Uterus (tissue), 4 donors: ENCODE data around the gene ZRANB3. TPM values are rescaled to one million over a fixed set of nuclear protein-coding genes. Genes with fewer than 3 reads are reported as not detected.

ENCODE experiments used
- DNase-seq, 2 donors: peaks; one replicate each; pipeline ENCODE4 v3.0.0-alpha.2; 2019 to 2020
- H3K27ac ChIP-seq, 2 donors: fragments of 200-600 bp; sonication (generic); 1 replicate in 1 of 2; 2 replicates in 1 of 2; pipeline ENCODE4 v1.5.1; 2016 to 2018
- H3K27me3 ChIP-seq, 2 donors: fragments of 200-600 bp; sonication (generic); one replicate each; pipeline ENCODE4 v1.5.1; 2018 to 2019; ENCODE audit warnings: control low read depth in 1 of 2
- H3K36me3 ChIP-seq, 2 donors: fragments of 200-600 bp; sonication (generic); one replicate each; pipeline ENCODE4 v1.5.1; 2019; ENCODE audit warnings: control low read depth in 1 of 2
- H3K4me1 ChIP-seq, 2 donors: fragments of 200-600 bp; sonication (generic); one replicate each; pipeline ENCODE4 v1.5.1; 2018 to 2019; ENCODE audit warnings: control low read depth in 1 of 2
- H3K4me3 ChIP-seq, 2 donors: fragments of 200-600 bp; sonication (generic); 1 replicate in 1 of 2; 2 replicates in 1 of 2; pipeline ENCODE4 v1.5.1; 2018 to 2019; ENCODE audit warnings: mild to moderate bottlenecking in 1 of 2
- H3K9me3 ChIP-seq, 2 donors: fragments of 200-600 bp; sonication (generic); one replicate each; pipeline ENCODE4 v1.5.1; 2019; ENCODE audit warnings: control low read depth in 1 of 2
- POLR2A ChIP-seq, 2 donors: fragments of 450-650 bp; IDR thresholded peaks; one replicate each; pipeline ENCODE4 v1.6.1; 2016; ENCODE audit warnings: antibody characterized with exemption in 2 of 2, mild to moderate bottlenecking in 1 of 2, moderate library complexity in 1 of 2
- intact Hi-C: fragments of 100-400 bp; cut with DNase I; formaldehyde crosslinking; loops from one replicate; pipeline ENCODE4 v1.15.1; 2023; ENCODE audit warnings: low total_unique reads
- total RNA-seq, 4 donors: library from RNA; depleted of rRNA in 3 of 4; stranded (reverse); fragments of >200 nt in 3 of 4; gene quantifications; one replicate each; pipeline versions ENCODE4 v1.1.0 to v1.2.4, GENCODE V29; 2014 to 2023
- TF ChIP-seq, protein P1 (sequence below), 4 experiments: fragments of 200-600 bp in 2 of 4; fragments of 450-650 bp in 2 of 4; sonication (generic) in 2 of 4; IDR thresholded peaks; one replicate each; pipeline ENCODE4 v1.5.1; 2016 to 2019; ENCODE audit warnings: antibody characterized with exemption in 4 of 4, mild to moderate bottlenecking in 2 of 4, moderate library complexity in 1 of 4
- donor health status: DM: yes; HTN: yes; CAD: no.

Gene ZRANB3
- total RNA-seq, result 10 to 100 TPM in 1 of 4 donors, 1 to 10 TPM in 3; 1.8 to 24.3 (median 5.5) TPM

DNA sequence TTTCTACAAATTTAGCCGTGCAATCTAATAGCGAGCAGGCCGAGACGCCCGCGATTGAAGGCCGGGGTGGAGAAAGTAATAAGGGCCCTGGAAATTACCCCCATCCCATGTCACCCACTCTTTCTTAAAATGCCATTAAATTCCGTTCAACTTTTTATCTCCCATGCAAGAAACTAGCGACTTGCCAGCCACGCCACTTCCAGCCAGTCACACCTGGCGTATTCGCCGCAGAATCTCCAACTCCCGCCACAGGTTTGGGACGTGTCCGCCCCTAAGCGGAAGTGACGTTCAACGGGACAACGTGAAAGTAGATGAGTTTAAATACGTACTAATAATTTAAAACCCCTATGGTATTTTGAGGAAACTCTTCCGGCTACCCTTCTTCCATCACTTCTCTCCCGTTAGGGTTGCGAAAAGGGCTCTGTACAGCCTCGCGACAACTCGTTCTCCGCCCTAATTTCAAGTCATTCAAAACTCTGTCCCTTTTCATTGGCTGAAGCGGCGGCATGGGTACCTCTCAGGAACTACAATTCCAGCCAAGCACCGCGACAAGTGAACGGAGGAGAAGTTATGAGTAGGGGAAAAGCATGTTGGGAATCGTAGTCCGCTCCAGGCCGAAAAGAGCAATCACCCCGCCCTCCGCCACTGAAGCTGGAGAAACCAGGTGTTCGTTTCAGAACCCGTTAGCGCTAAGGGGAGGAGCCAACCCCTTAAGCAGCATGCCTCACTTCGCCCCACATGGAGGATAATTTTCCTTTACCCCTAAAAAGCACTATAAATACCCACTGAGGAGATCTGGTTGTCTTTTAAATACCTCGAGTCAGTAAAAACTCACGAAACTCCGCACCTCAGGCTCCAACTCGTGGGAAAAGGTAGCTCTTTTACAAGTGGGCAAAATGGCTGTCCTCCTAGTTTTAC, at the start of gene ZRANB3:
Gene ZRANB3, minus strand, starts transcription at position 906 of the 918 bp plus-strand sequence.
- Histone ChIP-seq H3K36me3 (no peaks in the 10 kb centered on the region), H3K27ac (peak within 1 kb of the TSS; percentile 97), H3K27me3 (no peaks in the 10 kb centered on the region), H3K9me3 (no peaks in the 10 kb centered on the region), H3K4me1 (peaks cover 0 to 3% of the 10 kb centered on the region in 2 donors), H3K4me3 (peak within 1 kb of the TSS; percentile 58 to 93)
- no peak for TF ChIP-seq POLR2A (IDR thresholded peaks at IDR 0.05)
- TF ChIP-seq, protein P1, sequence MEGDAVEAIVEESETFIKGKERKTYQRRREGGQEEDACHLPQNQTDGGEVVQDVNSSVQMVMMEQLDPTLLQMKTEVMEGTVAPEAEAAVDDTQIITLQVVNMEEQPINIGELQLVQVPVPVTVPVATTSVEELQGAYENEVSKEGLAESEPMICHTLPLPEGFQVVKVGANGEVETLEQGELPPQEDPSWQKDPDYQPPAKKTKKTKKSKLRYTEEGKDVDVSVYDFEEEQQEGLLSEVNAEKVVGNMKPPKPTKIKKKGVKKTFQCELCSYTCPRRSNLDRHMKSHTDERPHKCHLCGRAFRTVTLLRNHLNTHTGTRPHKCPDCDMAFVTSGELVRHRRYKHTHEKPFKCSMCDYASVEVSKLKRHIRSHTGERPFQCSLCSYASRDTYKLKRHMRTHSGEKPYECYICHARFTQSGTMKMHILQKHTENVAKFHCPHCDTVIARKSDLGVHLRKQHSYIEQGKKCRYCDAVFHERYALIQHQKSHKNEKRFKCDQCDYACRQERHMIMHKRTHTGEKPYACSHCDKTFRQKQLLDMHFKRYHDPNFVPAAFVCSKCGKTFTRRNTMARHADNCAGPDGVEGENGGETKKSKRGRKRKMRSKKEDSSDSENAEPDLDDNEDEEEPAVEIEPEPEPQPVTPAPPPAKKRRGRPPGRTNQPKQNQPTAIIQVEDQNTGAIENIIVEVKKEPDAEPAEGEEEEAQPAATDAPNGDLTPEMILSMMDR (IDR thresholded peaks at IDR 0.05), result peak in 1 of 4 experiments; percentile 4
- peak; percentile 92 to 96 for DNase-seq
- intact Hi-C loops, result no loop called here

DNA sequence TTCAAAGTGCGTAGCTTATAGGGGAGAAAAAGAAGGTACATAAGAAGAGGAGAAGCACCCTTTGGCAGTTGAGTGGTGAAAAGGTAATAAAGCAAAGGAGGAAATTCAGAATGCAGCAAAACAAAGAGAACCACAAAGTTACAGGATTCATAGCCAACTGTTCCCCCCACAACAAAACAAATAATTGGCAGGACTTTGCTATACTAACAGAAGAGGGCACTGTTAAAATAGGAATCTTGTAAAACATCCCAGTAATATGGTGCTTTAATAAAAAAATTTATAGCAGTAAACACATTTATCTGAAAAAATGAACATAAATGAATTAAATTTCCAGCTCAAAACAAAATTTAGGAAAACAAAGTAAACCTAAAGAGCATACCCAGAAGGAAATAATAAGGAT, 42.6 kb upstream of the ZRANB3 start:
- no peaks in the 10 kb centered on the region for H3K4me1 ChIP-seq
- TF ChIP-seq, protein P1 (IDR thresholded peaks at IDR 0.05), result no peak
- no peak for TF ChIP-seq POLR2A (IDR thresholded peaks at IDR 0.05)
- no peaks in the 10 kb centered on the region for H3K36me3 ChIP-seq

DNA sequence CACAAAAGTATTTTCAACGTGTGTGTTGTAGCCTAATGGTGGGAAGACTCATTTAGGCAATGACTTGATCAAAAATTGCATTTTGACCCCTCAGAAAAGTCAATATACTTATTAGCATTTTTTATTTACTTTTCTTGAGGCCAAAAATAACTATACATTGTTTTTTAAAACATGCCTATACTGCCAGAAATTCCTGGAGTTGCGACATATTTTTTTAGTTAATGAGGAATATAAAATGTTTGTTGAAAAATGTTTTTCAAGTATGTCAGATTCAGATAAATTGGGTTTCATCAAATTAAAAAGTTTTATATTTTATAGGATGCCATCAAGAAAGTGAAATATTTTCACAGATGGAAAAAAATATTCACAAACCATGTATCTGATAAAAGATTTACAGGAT, 39.9 kb upstream of the ZRANB3 start:
- intact Hi-C loops, result no loop called here
- DNase-seq, result no peak

More for the DNA sequence above, 42.6 kb upstream of the ZRANB3 start:
- Histone ChIP-seq H3K27ac (no peak overlapping the region), H3K4me3 (no peak overlapping the region), H3K27me3 (no peaks in the 10 kb centered on the region), H3K9me3 (no peaks in the 10 kb centered on the region)
- intact Hi-C loops, result no loop called here
- DNase-seq, result no peak

DNA sequence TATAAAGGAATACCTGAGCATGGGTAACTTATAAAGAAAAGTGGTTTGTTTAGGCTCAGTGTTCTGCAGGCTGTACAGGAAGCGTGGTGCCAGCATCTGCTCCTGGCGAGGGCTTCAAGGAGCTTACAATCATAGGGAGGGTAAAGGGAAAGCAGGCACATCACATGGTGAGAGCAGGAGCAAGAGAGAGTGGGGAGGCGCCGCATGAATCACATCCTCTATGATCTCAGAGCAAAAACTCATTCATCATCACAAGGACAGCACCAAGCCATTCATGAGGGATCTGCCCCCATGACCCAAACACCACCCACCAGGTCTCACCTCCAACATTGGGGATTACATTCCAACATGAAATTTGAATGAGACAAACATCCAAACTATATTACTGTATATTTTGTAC, 32.8 kb upstream of the ZRANB3 start:
- intact Hi-C loops, result no loop called here
- Histone ChIP-seq H3K4me1 (no peaks in the 10 kb centered on the region), H3K4me3 (no peak overlapping the region), H3K27ac (no peak overlapping the region), H3K9me3 (no peaks in the 10 kb centered on the region), H3K36me3 (no peaks in the 10 kb centered on the region), H3K27me3 (no peaks in the 10 kb centered on the region)
- TF ChIP-seq POLR2A (IDR thresholded peaks at IDR 0.05), result no peak
- TF ChIP-seq, protein P1 (IDR thresholded peaks at IDR 0.05), result no peak
- no peak for DNase-seq

More for the DNA sequence above, 39.9 kb upstream of the ZRANB3 start:
- Histone ChIP-seq H3K9me3 (no peaks in the 10 kb centered on the region), H3K4me3 (no peak overlapping the region), H3K36me3 (no peaks in the 10 kb centered on the region), H3K4me1 (no peaks in the 10 kb centered on the region), H3K27ac (no peak overlapping the region), H3K27me3 (no peaks in the 10 kb centered on the region)
- TF ChIP-seq POLR2A (IDR thresholded peaks at IDR 0.05), result no peak

DNA sequence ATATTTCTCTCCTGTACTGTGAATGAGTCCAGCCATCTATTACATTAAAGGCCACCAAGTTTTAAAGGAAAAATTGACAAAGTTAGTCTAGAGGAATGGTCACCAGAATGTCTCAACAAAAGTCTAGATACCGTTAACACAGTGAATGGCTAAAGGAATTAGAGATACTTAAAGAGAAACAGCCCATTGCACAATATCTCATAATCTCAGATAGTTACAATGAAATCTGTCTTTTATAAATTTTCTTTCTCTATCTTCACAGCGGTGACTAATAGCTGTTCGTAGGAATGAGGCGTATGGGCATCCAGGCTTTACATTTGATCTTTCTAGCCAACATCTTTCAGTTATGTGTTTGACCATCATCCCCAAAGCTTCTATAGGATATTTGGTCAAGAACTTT, 30.9 kb upstream of the ZRANB3 start:
- DNase-seq, result no peak
- Histone ChIP-seq H3K4me1 (no peaks in the 10 kb centered on the region), H3K36me3 (no peaks in the 10 kb centered on the region), H3K4me3 (no peak overlapping the region), H3K27me3 (no peaks in the 10 kb centered on the region), H3K27ac (no peak overlapping the region), H3K9me3 (no peaks in the 10 kb centered on the region)
- TF ChIP-seq, protein P1 (IDR thresholded peaks at IDR 0.05), result no peak
- TF ChIP-seq POLR2A (IDR thresholded peaks at IDR 0.05), result no peak
- intact Hi-C loops, result no loop called here
